GM19193 (cell line): ENCODE data around the gene TMEM44.

Experiments used
- POLR2A ChIP-seq: IDR thresholded peaks from 4 replicates; pipeline ENCODE4 v1.6.1; 2011; ENCODE audit not compliant: insufficient read depth, insufficient read length; ENCODE audit errors: extremely low read depth

The TMEM44 gene

GRCh38 chr3:194633349-194634004 is at the start of gene TMEM44:
Gene TMEM44 (minus strand): TSS chr3:194633419. CDS start chr3:194633215, 204 bp downstream.
- peak; percentile 39 for TF ChIP-seq POLR2A

DNA sequence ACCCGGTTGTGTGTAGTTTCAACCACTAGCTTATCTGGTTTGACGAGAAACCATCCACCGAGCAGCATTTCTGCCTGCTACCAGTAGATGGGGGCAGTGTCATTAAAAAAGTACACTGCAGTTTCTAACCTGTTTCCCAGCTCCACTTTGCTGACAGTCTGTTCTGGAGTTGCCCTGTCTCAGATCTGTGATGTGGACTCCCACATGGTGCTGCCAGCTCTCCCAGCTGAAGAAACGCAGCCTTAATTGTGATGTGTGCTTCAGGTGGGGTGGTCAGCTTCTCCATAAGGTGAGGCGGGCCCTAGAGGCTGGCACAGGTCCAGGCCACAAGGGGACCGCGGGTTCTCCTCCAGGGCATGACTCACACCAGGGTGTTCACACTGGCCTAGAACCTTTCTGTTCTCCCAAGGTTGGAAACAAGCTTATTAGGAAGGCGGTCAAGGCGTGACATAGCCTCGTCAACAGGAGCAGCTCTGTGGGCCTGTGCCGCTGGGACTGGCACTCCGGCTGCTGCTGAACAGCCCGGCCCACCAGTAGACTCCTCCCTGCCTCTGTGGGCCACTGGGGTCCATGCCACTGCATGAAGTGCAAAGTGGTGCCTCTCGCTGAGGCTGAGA is 49.6 kb upstream of the TMEM44 start:
- TF ChIP-seq POLR2A: no peak

DNA sequence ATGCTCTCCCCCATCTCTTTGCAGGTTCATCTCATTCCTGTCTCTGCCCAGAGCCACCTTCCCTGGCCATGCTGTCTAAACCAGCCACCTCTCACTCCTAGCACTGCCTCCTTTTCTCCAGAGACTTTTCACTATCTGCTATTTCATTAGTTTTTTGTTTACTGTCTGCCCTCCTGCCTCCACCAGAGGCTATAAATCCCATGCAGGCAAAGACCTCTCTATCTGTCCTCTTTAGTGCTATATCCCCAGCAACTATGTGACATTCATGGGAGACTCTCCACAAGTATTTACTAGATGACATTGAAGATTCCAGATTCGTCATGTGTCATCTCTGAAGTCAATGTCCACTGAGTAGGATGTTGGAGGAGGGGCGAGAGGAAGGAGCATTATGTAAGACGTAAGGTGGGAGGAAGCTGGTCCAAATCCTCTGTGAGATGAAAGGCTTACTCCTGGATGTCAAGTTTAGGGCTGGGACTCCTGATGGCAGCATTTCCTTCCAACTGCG is 49.0 kb upstream of the TMEM44 start:
- no peak for TF ChIP-seq POLR2A

GRCh38 chr3:194680888-194681615 is 47.8 kb upstream of the TMEM44 start:
- no peak for TF ChIP-seq POLR2A

GRCh38 chr3:194676471-194676870 is 43.3 kb upstream of the TMEM44 start:
- TF ChIP-seq POLR2A: no peak

- no peak for TF ChIP-seq POLR2A
Measured at GRCh38 chr3:194675680-194676079, 42.5 kb upstream of the TMEM44 start.

DNA sequence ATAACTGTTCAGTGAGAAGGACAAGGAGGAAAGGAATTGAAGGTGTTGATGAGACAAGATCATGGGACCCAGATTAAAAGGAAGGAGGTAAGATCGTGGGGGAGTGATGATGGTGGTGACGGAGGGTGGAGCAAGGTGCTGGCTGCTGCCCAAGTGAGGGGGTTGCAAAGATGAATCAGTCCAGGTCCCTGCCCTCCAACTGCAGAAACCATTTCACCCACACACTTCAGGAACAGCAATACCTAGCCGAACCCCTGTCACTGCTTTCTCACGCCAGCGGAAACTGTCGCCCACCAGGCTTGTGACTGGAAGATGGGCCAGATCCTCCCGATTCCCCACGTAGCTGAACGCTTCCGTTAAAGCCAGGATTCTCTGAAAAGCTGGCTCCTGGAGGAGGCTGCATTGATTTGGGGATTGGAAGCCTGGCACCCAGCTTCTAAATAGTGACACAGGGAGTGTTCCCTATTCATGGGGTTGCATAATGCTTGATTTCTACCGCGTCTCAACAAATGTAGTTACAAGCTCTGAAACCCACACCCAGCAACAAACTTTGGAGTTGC is 41.9 kb upstream of the TMEM44 start:
- TF ChIP-seq POLR2A: no peak

- TF ChIP-seq POLR2A: no peak
Measured at GRCh38 chr3:194673761-194674160, 40.5 kb upstream of the TMEM44 start.

DNA sequence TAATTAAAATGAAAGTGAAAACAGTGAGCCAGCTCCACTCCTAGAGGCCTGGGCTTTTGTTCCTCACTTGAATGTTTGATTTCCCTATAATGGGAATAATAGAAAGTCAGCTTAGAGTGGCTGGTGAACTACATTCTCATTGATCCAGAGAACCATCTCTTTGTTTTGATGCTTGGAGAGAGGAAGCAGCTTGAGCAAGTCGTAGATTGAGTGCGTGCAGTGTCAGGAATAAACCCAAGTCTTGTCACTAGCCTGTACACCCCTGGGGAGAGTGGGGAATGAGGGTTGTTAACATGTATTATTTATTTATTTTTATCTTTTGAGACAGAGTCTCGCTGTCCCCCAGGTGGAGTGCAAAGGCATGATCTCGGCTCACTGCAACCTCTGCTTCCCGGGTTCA is 39.7 kb upstream of the TMEM44 start:
- no peak for TF ChIP-seq POLR2A

DNA sequence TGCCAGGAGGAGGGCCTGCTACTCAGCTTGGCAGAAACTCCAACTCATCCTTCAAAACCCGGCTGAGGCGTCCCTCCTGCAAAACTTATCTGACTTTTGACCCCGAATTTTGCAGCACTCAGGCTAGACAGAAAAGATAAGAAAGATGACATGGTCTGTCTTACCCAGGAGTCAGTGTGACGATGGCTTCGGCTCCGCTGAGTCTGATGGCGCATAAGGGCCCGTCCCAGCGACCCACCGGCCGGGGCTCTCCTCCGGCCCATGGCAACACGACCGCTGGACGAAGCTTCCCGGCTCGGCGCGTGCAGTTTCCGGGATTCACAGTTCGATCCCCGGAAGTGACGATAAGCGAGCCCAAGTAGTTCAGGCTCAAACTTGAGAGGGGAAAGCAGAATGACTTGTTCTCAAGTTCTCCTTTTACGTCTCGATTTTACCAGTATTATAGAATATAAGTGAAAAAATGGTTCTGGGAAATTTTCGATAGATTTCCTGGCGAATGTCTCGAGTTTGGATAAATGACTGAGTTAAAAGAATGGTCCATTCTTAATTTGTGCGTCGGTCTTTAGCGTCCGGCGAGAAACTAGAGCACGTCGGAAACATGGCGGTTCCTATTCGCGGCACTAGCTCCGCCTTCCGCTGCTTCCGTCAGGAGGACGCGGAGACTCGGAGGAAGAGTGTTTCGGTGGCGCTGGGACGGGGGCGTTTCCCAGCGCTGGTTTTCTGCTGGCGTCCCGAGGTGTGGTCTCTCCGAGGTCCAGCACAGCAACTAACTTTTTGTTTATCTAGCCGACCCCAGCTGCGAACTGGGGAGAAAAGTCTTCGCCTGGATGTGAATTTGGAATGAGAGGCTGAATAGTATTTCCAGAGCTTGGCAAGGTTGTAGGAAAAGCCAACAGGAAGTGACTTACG is 38.9 kb upstream of the TMEM44 start, which contains the start of gene LSG1:
Gene LSG1 (minus strand): TSS at position 292 of the 909 bp plus-strand sequence. CDS start 29 bp downstream, at position 263.
- peak; percentile 71 for TF ChIP-seq POLR2A

DNA sequence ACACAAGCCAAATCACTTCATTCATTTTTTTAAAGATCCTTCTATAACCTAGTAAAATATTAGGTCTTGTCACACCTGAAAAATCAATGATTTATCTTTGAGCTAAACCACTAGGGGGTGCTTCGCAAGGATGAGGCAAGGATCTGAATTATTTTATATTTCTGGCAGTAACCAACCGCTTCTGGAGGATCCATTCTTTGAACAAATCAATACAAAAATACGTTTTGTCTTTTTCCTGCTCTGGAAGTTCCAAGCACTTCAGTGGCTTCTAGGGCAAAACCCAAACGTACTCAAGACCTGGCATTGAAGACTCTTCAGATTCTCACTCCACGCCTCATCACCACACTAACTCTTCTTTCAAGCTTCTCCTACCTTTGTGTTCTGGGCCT is 38.3 kb upstream of the TMEM44 start:
- no peak for TF ChIP-seq POLR2A

- no peak for TF ChIP-seq POLR2A
Measured at GRCh38 chr3:194667363-194667762, 34.1 kb upstream of the TMEM44 start.

GRCh38 chr3:194664857-194665256 is 31.6 kb upstream of the TMEM44 start:
- no peak for TF ChIP-seq POLR2A

DNA sequence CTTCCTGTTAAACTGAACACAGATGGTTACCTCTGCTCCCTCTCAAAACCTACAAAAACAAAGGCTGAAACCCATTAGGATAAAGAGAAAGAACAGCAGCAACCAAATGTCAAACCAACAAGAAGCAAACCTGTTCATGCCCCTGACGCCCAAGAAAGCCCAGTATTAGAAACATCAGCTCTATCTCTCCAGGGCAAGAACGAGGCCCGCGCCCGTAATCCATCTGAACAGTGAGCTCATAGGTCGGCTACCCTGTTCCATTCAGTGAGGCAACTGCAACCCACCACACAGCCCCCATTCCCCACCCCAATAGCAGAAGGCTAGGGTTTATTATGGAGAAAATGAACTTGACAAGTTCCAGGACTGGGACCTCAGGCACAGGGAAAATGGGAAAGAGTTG is 28.7 kb upstream of the TMEM44 start:
- no peak for TF ChIP-seq POLR2A
